Activated CD4-positive, CD25-positive, alpha-beta regulatory T cell treated with anti-CD3 and anti-CD28 coated beads, Interleukin-2, amount 50 U/mL, for 72 hours (primary cell): Measurements from ENCODE around the gene PEX11G.
A peak's percentile ranks its signal among the peaks of the same experiment; 100 is the strongest.

Experiments
- DNase-seq: peaks from one replicate; pipeline ENCODE4 v3.0.0; 2021

Gene PEX11G

GRCh38 chr19:7488736-7489353 lies at the start of gene PEX11G:
Gene PEX11G, minus strand, starts transcription at chr19:7489035. Its CDS starts 25 bp downstream, at chr19:7489010.
- peak; percentile 94 for DNase-seq

GRCh38 chr19:7535998-7536695 lies 47.3 kb upstream of the PEX11G start:
- DNase-seq: no peak

DNA sequence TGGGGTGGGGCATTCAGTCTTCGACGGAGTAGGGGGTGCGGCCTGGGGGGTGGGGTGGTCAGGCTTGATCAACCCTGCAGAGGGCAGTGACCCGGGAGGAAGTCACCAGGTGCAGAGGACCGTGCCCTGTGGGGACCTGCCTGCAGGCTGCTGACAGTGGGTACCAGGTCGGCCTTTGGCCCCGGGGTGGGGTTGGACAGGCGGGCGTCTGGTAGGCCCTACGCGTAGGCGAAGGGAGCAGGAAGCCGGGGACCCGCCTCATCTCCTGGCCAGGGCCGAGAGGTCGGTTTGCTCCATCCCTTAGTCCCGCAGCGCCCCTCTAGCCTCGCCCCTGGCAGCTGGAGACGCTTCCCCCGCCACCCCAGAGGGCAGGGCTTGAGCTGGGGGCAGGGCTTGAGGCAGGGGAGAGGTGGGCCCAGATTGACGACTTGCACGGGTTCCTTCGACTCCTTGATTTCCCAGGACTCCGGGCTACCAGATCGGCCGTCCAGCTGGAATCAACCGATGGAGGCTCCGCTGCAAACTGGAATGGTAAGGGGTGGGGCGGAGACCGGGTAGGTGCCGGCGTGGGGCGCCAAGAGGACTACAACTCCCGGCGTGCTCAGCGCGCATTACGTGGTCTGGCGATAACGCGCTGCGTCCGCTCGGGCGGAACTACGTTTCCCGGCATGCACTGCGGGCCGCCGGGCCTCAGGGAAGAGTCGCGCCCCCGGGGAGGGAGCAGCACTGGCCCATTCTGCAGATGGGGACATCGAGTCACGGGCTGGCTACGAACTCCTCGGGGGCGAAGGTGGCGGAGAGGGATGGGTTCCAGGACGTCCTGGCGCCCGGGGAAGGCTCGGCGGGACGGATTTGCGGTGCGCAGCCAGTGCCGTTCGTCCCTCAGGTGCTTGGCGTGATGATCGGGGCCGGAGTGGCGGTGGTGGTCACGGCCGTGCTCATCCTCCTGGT lies 46.5 kb upstream of the PEX11G start, which contains the start of gene PNPLA6:
TSS of gene PNPLA6 (plus strand) at position 671 of the 951 bp plus-strand sequence. CDS start at position 743, 72 bp downstream.
- peak; percentile 95 for DNase-seq

DNA sequence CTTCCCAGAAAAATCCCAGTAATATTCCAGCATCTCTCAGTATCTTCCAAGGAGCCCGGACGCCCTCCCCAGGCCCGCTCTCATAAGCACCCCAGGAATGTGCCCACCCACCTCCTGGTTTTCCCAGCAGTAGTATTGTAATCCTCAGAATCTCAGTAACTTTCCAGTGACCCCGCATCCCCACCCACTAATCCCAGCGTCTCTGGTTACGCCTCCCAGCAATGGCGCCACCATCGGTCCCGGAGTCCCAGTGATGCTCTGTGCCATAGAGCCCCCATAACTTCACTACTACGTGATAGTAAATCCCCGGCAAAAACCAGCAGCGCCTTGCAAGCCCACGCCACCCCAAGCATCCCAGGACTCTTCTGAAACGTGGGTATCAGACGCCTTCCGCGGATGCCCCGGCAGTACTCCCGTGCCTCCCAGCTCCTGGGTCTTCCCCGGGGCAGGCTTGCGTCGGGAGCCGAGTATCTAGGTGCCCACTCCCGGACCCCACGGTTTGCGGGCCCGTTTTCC lies 45.8 kb upstream of the PEX11G start:
- DNase-seq: no peak

DNA sequence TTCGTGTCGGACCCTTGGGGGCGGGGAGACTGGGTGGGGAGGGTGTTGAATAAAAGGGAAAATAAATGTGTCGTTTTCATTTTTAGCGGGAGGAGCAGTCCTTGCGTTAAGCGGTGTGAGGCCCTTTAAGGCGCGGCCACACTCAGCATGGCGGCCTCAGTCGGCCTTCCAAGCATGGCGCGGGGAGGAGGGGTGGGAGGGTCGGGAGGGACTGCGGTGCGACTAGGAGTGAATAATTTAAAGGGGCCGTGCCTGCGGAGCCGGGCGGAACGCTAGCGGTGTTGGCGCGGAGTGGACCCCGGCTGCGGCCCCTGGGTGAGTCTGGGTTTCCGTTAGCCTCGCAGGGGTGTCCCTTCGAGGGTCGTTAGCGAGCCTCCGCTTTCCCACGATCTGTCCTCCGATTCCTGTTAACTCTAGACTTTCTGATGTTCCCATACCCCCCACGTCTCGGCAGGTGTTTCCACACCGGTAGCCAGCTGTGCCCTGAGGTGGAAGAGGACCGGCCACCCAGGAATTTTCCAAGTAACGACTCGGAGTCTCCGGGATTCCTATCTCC lies 45.2 kb upstream of the PEX11G start:
- peak; percentile 77 for DNase-seq

DNA sequence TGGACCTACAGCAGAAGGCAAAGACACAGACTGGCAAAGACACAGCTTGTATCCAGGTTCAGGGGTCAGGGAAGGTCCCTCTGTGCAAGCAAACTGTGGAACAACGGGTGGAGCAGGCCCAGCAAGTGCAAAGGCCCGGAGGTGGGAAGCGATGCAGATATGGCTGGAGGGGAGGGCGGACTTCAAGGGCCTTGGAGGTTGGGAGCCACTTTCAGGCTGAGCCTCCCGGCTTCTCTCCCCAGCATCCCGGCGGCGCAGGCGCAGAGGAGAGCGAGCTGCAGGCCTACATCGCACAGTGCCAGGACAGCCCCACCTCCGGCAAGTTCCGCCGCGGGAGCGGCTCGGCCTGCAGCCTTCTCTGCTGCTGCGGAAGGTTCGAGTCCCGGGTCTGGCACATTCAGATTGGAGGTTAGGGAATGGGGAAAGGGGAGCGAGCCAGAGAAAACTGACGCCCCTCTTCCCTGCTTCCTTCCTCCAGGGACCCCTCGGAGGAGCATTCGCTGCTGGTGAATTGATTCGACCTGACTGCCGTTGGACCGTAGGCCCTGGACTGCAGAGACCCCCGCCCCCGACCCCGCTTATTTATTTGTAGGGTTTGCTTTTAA lies 44.5 kb upstream of the PEX11G start:
- DNase-seq: no peak

DNA sequence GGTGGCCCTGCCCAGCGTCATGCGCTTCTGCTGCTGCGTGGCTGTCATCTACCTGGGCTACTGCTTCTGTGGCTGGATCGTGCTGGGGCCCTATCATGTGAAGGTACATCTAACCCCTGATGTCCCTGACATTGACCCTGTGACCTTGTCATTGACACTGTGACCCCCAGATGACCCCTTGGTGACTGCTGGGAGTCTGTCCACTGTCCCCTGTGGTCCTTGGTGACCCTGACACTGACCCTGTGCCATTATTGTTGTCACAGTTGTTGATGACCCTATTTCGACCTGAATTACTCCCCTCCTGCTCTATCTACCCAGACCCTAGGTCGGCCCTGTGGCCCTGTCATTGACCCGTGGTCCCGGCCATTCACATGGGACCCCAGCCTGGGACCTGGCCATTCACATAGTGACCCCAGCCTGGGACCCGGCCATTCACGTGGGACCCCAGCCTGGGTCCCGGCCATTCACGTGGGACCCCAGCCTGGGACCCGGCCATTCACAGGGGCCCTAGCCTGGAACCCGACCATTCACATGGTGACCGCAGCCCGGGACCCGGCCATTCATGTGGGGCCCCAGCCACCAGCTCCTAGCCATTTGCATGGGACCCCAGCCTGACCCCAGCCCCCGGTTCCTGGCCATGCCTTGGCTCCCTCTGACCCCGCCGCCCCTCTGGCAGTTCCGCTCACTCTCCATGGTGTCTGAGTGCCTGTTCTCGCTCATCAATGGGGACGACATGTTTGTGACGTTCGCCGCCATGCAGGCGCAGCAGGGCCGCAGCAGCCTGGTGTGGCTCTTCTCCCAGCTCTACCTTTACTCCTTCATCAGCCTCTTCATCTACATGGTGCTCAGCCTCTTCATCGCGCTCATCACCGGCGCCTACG lies 41.0 kb upstream of the PEX11G start:
- no peak for DNase-seq

DNA sequence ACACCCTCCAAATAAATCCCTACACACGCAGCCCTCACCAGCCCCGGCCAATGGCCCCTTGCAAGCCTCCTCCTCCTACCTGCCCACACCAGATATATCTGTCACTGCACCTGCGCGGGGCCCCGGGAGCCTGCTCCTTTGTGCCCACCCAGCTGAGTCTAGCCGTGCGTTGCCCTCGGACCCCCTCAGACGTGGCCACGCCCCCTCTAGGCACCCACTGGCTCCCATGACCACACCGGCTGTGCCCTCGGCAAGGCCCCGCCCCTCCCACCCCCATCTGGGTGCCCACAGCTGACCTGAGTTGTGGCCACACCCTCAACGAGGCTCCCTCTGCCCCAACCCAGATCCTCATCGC lies 40.4 kb upstream of the PEX11G start:
- no peak for DNase-seq

GRCh38 chr19:7528522-7529245 lies 39.8 kb upstream of the PEX11G start:
- no peak for DNase-seq

GRCh38 chr19:7528192-7528519 lies 39.3 kb upstream of the PEX11G start:
- DNase-seq: no peak

- DNase-seq: no peak
Measured at GRCh38 chr19:7527516-7528191, 38.8 kb upstream of the PEX11G start.

- no peak for DNase-seq
Measured at GRCh38 chr19:7526059-7526929, 37.5 kb upstream of the PEX11G start.

GRCh38 chr19:7524992-7525739 lies 36.3 kb upstream of the PEX11G start:
- DNase-seq: no peak

- DNase-seq: no peak
Measured at GRCh38 chr19:7524523-7524922, 35.7 kb upstream of the PEX11G start.

DNA sequence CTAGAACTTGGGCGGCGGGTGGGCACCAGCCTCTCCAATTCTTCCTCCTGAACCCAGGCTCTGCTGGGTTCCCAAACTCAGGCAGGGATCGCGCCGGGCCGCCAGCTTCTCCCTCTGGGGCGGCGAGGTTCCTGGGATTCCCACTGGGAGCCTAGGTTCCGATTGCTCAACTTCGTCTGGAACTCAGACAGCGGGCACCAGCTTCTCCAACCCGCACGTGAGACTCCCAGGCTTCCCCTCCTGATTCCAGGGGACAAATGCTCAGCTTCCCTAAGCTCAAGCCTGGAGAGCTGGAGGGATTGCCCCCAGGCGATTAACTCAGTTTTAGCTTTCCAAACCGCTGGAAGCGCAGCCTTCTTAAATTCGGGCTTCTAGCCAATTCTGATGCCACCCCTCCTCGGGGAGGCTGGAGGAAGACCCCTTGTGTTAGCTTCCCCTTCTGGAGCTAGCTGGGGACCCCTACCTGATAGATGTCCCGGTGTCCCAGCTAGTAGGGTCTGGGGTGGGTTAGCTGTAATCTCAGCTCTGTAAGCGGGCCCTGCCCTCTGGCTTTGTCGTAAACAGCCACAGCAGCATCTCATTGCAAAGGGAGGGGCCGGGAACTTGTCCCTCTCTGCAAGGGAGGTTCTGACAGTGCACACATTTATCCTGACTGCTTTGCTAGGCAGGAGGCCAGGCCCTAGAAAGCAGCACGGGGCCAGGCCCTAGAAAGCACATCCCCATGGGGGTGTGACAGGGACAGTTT lies 34.3 kb upstream of the PEX11G start:
- no peak for DNase-seq

DNA sequence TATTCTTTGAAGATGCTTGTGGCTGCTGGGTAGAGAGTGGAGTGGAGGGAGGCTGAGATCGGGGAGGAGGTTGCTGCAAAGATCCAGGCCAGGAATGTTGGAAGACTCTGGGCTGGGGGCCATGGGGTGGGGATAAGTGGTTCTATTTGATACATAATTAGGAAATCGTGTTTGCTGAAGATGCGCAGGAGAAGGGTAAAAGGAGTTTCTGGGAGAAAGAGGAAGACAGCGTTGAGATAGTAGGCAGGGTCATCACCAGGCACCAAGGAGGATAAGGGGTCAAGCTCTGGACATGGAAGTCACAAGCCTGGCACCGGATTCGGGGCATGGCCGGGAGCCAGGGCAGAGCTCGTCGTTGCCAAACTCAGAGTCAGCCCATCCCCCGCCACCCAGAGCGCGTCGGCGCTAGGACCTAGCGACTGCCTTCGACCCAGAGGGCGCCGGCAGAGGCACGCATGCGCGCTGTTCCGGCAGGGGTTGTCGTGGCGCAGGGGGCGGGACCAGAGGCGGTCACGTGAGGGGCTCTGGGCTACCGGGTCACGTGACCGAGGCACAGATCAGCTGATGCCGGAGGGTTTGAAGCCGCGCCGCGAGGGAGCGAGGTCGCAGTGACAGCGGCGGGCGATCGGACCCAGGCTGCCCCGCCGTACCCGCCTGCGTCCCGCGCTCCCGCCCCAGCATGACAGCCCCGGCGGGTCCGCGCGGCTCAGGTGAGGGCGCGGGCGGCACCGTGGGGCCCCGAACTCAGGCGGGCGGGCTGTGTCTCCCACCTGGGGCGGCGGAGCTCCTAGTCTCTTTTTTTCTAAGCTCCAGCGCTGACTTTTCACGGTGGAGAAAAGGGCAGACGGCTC lies 33.5 kb upstream of the PEX11G start, which contains the start of gene MCOLN1:
TSS of gene MCOLN1 (plus strand) at position 553 of the 851 bp plus-strand sequence. CDS start at position 680, 127 bp downstream.
- DNase-seq: peak; percentile 100
